HepG2 (cell line): ENCODE results near the gene NYAP2. TPM values are rescaled to one million over a fixed set of nuclear protein-coding genes. Genes with fewer than 3 reads are reported as not detected.

ENCODE experiments used
- ATAC-seq: fragments of 200-7000 bp; cut with Tn5 transposase; 3 replicates; pipeline ENCODE4 v1.9.1; 2020; ENCODE audit warnings: mild to moderate bottlenecking, moderate library complexity
- BruUV-seq: library from RNA; stranded (reverse); fragments of 400-500 nt; replicated peaks from 2 replicates; lab custom pipeline; 2021; lab: Mats Ljungman, UMichigan
- CTCF ChIA-PET: fragments of 300-600 bp; formaldehyde crosslinking; extraction: SDS; loops from one replicate; lab custom pipeline; 2021; ENCODE audit warnings: low total read pairs, inconsistent platforms, low intra/inter-chr PET ratio; lab: Yijun Ruan, JAX
- POLR2A ChIA-PET: fragments of 350-600 bp; sonication (Branson Sonifier 250); formaldehyde crosslinking; loops from one replicate; lab custom pipeline; 2020; ENCODE audit warnings: antibody characterized with exemption, inconsistent platforms; lab: Yijun Ruan, JAX
- DNase-seq: peaks from one replicate; pipeline ENCODE4 v3.0.0-alpha.2; 2015; ENCODE audit warnings: low spot score
- FAIRE-seq: peaks from 3 replicates; lab custom pipeline; 2011; peaks lifted over from hg19 to GRCh38; lab: Jason Lieb, UNC
- H2AFZ ChIP-seq: one replicate; pipeline ENCODE4 v1.6.1; 2011; ENCODE audit warnings: low read length, inconsistent platforms
- H3K27ac ChIP-seq: fragments of 300-600 bp; 3 replicates; pipeline ENCODE4 v1.8.0; 2011; ENCODE audit warnings: mixed run types, mild to moderate bottlenecking, mixed read lengths, low read length, inconsistent platforms; ENCODE audit not compliant: insufficient read depth; ENCODE audit errors: extremely low read length
- H3K27me3 ChIP-seq, 2 experiments: fragments of 200-600 bp in 1 of 2; 2 replicates in 1 of 2; 3 replicates in 1 of 2; pipeline versions ENCODE4 v1.6.0 to v1.8.0; 2011; ENCODE audit warnings: low read length in 2 of 2, mild to moderate bottlenecking in 2 of 2, moderate library complexity in 2 of 2, inconsistent platforms in 1 of 2; ENCODE audit not compliant: insufficient read depth in 2 of 2, control insufficient read depth in 1 of 2
- H3K36me3 ChIP-seq, 2 experiments: fragments of 200-600 bp in 1 of 2; replicated peaks in 1 of 2; 2 replicates in 1 of 2; 3 replicates in 1 of 2; pipeline versions ENCODE4 v1.5.1 to v1.8.0; 2011; ENCODE audit warnings: low read length in 2 of 2, inconsistent platforms in 1 of 2; ENCODE audit not compliant: insufficient read depth in 2 of 2, control insufficient read depth in 1 of 2
- H3K4me1 ChIP-seq: 2 replicates; pipeline ENCODE4 v1.5.1; 2012; ENCODE audit warnings: low read length, inconsistent platforms; ENCODE audit not compliant: insufficient read depth
- H3K4me2 ChIP-seq: 2 replicates; pipeline ENCODE4 v1.6.0; 2011; ENCODE audit warnings: low read depth, low read length, inconsistent platforms
- H3K4me3 ChIP-seq, 3 experiments: fragments of 200-600 bp in 1 of 3; sonication (generic), shearing (Covaris generic) in 1 of 3; replicated peaks in 1 of 3; 2 replicates each; pipeline ENCODE4 v1.5.1; 2011 to 2016; ENCODE audit warnings: low read length in 3 of 3, inconsistent platforms in 2 of 3, low read depth in 2 of 3, mild to moderate bottlenecking in 2 of 3, control low read depth in 1 of 3, mixed read lengths in 1 of 3; ENCODE audit not compliant: insufficient read depth in 1 of 3
- H3K79me2 ChIP-seq: one replicate; pipeline ENCODE4 v1.6.1; 2011; ENCODE audit warnings: low read length, inconsistent platforms; ENCODE audit not compliant: insufficient read depth
- H3K9ac ChIP-seq: 2 replicates; pipeline ENCODE4 v1.6.0; 2011; ENCODE audit warnings: mild to moderate bottlenecking, low read depth, low read length, inconsistent platforms; ENCODE audit not compliant: insufficient read depth
- H3K9me3 ChIP-seq: 2 replicates; pipeline ENCODE4 v1.5.1; 2012; ENCODE audit warnings: mild to moderate bottlenecking, low read length
- H4K20me1 ChIP-seq: 2 replicates; pipeline ENCODE4 v1.6.0; 2011; ENCODE audit warnings: inconsistent platforms, mild to moderate bottlenecking, low read length, moderate library complexity; ENCODE audit not compliant: insufficient read depth
- ATF7-NPFF ChIP-seq: sonication (generic); formaldehyde crosslinking; IDR thresholded peaks from 2 replicates; pipeline ENCODE4 v1.8.1; 2023; ENCODE audit warnings: mild to moderate bottlenecking, low read depth, missing genetic modification reagents, moderate library complexity
- ATM ChIP-seq: fragments of 450-650 bp; IDR thresholded peaks from 2 replicates; pipeline ENCODE4 v1.7.1; 2017; ENCODE audit warnings: mild to moderate bottlenecking, borderline replicate concordance
- CBX5 ChIP-seq: sonication (generic); formaldehyde crosslinking; IDR thresholded peaks from 2 replicates; pipeline ENCODE4 v1.4.0; 2020; ENCODE audit warnings: missing genetic modification reagents, borderline replicate concordance
- FOXO4 ChIP-seq: sonication (generic); formaldehyde crosslinking; conservative IDR thresholded peaks from 2 replicates; pipeline ENCODE4 v1.8.1; 2023; ENCODE audit warnings: missing genetic modification reagents
- HNRNPK ChIP-seq: fragments of 200-400 bp; formaldehyde crosslinking; IDR thresholded peaks from 2 replicates; pipeline ENCODE4 v1.6.1; 2018; ENCODE audit warnings: low read length, low read depth, moderate library complexity, mild to moderate bottlenecking; ENCODE audit not compliant: poor library complexity, severe bottlenecking
- KLF11 ChIP-seq: IDR thresholded peaks from 2 replicates; pipeline ENCODE4 v1.6.1; 2016; ENCODE audit warnings: missing compliant biosample characterization
- MIER3 ChIP-seq: IDR thresholded peaks from 2 replicates; pipeline ENCODE4 v1.6.1; 2016; ENCODE audit warnings: missing compliant biosample characterization, borderline replicate concordance
- SIX4 ChIP-seq: sonication (generic); formaldehyde crosslinking; IDR thresholded peaks from 2 replicates; pipeline ENCODE4 v1.4.0; 2020; ENCODE audit warnings: missing genetic modification reagents
- TBX2 ChIP-seq: sonication (generic); formaldehyde crosslinking; IDR thresholded peaks from 2 replicates; pipeline ENCODE4 v1.5.0; 2020; ENCODE audit warnings: missing genetic modification reagents, mild to moderate bottlenecking, borderline replicate concordance
- U2AF1 ChIP-seq: fragments of 200-400 bp; formaldehyde crosslinking; optimal IDR thresholded peaks from 2 replicates; pipeline ENCODE3; 2017; ENCODE audit warnings: mild to moderate bottlenecking, low read depth, low read length
- ZBTB3 ChIP-seq: sonication (generic); formaldehyde crosslinking; IDR thresholded peaks from 2 replicates; pipeline ENCODE4 v1.4.0; 2020; ENCODE audit warnings: low read depth, mild to moderate bottlenecking, moderate library complexity, missing genetic modification reagents, borderline replicate concordance
- ZBTB38 ChIP-seq: sonication (generic); formaldehyde crosslinking; IDR thresholded peaks from 2 replicates; pipeline ENCODE4 v1.5.1; 2020; ENCODE audit warnings: mild to moderate bottlenecking, missing genetic modification reagents
- ZC3H13 ChIP-seq: sonication (generic); formaldehyde crosslinking; IDR thresholded peaks from 2 replicates; pipeline ENCODE4 v1.8.1; 2023; ENCODE audit warnings: mild to moderate bottlenecking, missing genetic modification reagents, moderate library complexity
- ZNF138 ChIP-seq: sonication (generic); formaldehyde crosslinking; IDR thresholded peaks from 2 replicates; pipeline ENCODE4 v1.5.0; 2020; ENCODE audit warnings: mild to moderate bottlenecking, low read depth, missing genetic modification reagents
- ZNF326 ChIP-seq: sonication (generic); formaldehyde crosslinking; IDR thresholded peaks from 2 replicates; pipeline ENCODE4 v1.4.0; 2020; ENCODE audit warnings: missing genetic modification reagents, borderline replicate concordance
- ZNF354B ChIP-seq: sonication (generic); formaldehyde crosslinking; IDR thresholded peaks from 2 replicates; pipeline ENCODE4 v1.8.0; 2022; ENCODE audit warnings: mild to moderate bottlenecking, missing genetic modification reagents
- WGBS: methylation state at CpG from one replicate; pipeline ENCODE4 v1.1.6; 2017; ENCODE audit warnings: low lambda C conversion rate; 5-methylcytosine and 5-hydroxymethylcytosine counted together
- in situ Hi-C: cut with HindIII; loops from 2 replicates; pipeline ENCODE4 v1.10.0; 2017; ENCODE audit warnings: low pct_unique_long_range_greater_than_20kb; ENCODE audit not compliant: extremely low pct_ligation_motif_present
- intact Hi-C: fragments of 100-400 bp; cut with micrococcal nuclease; formaldehyde crosslinking; loops from one replicate; pipeline ENCODE4 v1.10.0; 2022; ENCODE audit not compliant: unreplicated experiment
- polyA plus RNA-seq, 8 experiments: library from polyadenylated mRNA; depleted of rRNA in 3 of 8; stranded (reverse) in 7 of 8; unstranded in 1 of 8; fragments of >200 nt; fragmentation: Illumina TruSeq in 4 of 8; extraction: Trizol in 4 of 8; gene quantifications; 2 replicates each; pipeline versions ENCODE4 v1.2.1 to v1.2.3, GENCODE V29; 2011 to 2016; ENCODE audit warnings: low read depth in 4 of 8, missing spikeins in 1 of 8, mixed read lengths in 1 of 8; ENCODE audit not compliant: insufficient read depth in 1 of 8
- total RNA-seq, 5 experiments: library from RNA; depleted of rRNA; stranded (reverse); fragments of >200 nt; fragmentation: Illumina TruSeq; extraction: Trizol; gene quantifications; 2 replicates each; pipeline ENCODE4 v1.2.3, GENCODE V29; 2016; ENCODE audit warnings: low read depth in 1 of 5
- TF ChIP-seq, protein P1 (sequence below), 2 experiments: IDR thresholded peaks; 2 replicates each; pipeline ENCODE4 v1.6.1; 2011 to 2012; ENCODE audit warnings: low read length in 2 of 2, borderline replicate concordance in 1 of 2, low read depth in 1 of 2, mild to moderate bottlenecking in 1 of 2, moderate library complexity in 1 of 2
- TF ChIP-seq, protein P2 (sequence below): sonication (generic); formaldehyde crosslinking; IDR thresholded peaks from 2 replicates; pipeline ENCODE4 v1.5.0; 2020; ENCODE audit warnings: missing genetic modification reagents

NYAP2 gene
- total and polyA plus RNA-seq, 2 of the 13 experiments (the other 11 are each of a cell fraction or from before 2014, with no cell fraction given), result not detected

DNA sequence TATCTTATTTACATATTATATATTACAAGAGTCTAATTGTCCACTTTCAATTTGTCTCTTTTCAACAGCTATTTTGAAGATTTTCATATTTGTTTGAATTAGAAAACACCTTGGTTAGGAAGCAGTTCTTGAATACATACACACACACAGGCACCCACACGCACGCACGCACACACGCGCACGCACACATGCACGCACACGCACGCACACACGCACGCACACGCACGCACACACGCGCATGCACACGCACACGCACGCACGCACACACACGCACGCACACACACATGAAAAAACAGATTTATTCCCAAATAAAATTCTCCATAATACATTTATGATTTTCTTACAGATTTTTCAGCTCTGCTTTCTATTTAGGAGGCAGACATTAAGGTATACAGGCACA lies 220.7 kb downstream of the NYAP2 start (continued):
- TF ChIP-seq, protein P1, sequence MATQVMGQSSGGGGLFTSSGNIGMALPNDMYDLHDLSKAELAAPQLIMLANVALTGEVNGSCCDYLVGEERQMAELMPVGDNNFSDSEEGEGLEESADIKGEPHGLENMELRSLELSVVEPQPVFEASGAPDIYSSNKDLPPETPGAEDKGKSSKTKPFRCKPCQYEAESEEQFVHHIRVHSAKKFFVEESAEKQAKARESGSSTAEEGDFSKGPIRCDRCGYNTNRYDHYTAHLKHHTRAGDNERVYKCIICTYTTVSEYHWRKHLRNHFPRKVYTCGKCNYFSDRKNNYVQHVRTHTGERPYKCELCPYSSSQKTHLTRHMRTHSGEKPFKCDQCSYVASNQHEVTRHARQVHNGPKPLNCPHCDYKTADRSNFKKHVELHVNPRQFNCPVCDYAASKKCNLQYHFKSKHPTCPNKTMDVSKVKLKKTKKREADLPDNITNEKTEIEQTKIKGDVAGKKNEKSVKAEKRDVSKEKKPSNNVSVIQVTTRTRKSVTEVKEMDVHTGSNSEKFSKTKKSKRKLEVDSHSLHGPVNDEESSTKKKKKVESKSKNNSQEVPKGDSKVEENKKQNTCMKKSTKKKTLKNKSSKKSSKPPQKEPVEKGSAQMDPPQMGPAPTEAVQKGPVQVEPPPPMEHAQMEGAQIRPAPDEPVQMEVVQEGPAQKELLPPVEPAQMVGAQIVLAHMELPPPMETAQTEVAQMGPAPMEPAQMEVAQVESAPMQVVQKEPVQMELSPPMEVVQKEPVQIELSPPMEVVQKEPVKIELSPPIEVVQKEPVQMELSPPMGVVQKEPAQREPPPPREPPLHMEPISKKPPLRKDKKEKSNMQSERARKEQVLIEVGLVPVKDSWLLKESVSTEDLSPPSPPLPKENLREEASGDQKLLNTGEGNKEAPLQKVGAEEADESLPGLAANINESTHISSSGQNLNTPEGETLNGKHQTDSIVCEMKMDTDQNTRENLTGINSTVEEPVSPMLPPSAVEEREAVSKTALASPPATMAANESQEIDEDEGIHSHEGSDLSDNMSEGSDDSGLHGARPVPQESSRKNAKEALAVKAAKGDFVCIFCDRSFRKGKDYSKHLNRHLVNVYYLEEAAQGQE (IDR thresholded peaks at IDR 0.05; ENCODE audit: borderline replicate concordance in 1 of 2, low read depth in 1 of 2, low read length in 2 of 2), result no peak
- TF ChIP-seq KLF11, result no peak
- no peak for TF ChIP-seq ZNF354B (CRISPR knock-in tag)
- TF ChIP-seq ZNF326 (CRISPR knock-in tag), result no peak
- no peak for TF ChIP-seq FOXO4 (CRISPR knock-in tag)
- TF ChIP-seq ZNF138 (CRISPR knock-in tag), result no peak
- TF ChIP-seq, all 625 proteins: peak for 0

- H3K27ac ChIP-seq, result no peak overlapping the region
- no peak overlapping the region for H3K4me3 ChIP-seq
- H3K4me1 ChIP-seq, result no peaks in the 10 kb centered on the region
- H3K9me3 ChIP-seq, result no peaks in the 10 kb centered on the region
- no peak for FAIRE-seq
- H2AFZ ChIP-seq, result no peak overlapping the region
- POLR2A ChIA-PET, result no interaction called here
- CTCF ChIA-PET, result no interaction called here
- no peak overlapping the region for H3K4me2 ChIP-seq
- no peaks in the 10 kb centered on the region for H4K20me1 ChIP-seq
- no peaks in the 10 kb centered on the region for H3K36me3 ChIP-seq
- no peak overlapping the region for H3K9ac ChIP-seq
- ATAC-seq, result no peak
- in situ Hi-C loops, result no loop called here
- intact Hi-C loops, result no loop called here
- 51% methylated on average over 4 of the region's 4 CpGs for WGBS
- no peaks in the 10 kb centered on the region for H3K27me3 ChIP-seq
- no peak for DNase-seq
- no TSS peak for BruUV-seq
- H3K79me2 ChIP-seq, result no peaks in the 10 kb centered on the region
- no peak for TF ChIP-seq ATF7-NPFF
- no peak for TF ChIP-seq ZBTB38 (CRISPR knock-in tag)
- no peak for TF ChIP-seq CBX5 (CRISPR knock-in tag)
- no peak for TF ChIP-seq ZC3H13 (CRISPR knock-in tag)
- TF ChIP-seq SIX4 (CRISPR knock-in tag), result no peak
- no peak for TF ChIP-seq MIER3 (CRISPR knock-in tag)
- TF ChIP-seq, protein P2, sequence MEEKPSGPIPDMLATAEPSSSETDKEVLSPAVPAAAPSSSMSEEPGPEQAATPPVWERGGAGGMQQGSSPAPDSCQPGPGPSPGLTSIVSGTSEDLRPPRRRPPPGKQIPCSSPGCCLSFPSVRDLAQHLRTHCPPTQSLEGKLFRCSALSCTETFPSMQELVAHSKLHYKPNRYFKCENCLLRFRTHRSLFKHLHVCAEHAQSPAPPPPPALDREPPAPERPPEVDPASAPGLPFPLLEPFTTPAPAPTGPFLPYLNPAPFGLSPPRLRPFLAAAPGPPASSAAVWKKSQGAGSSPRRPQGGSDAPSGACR, result no peak
- no peak for TF ChIP-seq TBX2
- no peak for TF ChIP-seq ATM
- no peak for TF ChIP-seq U2AF1
- TF ChIP-seq ZBTB3 (CRISPR knock-in tag), result no peak
- no peak for TF ChIP-seq HNRNPK
- no peak for TF ChIP-seq ZNF138 (CRISPR knock-in tag)
These were observed 231.5 kb downstream of the NYAP2 start for GRCh38 chr2:225630824-225631533.
